ENCODE data around the gene POC1A. TPM values are rescaled to one million over a fixed set of nuclear protein-coding genes. Genes with fewer than 3 reads are reported as not detected.

Gene POC1A
- total and polyA plus RNA-seq, 10 of the 15 experiments (the other 5 are each of a cell fraction or from before 2014, with no cell fraction given), result 8.5 to 49.8 (median 23.5) TPM

DNA sequence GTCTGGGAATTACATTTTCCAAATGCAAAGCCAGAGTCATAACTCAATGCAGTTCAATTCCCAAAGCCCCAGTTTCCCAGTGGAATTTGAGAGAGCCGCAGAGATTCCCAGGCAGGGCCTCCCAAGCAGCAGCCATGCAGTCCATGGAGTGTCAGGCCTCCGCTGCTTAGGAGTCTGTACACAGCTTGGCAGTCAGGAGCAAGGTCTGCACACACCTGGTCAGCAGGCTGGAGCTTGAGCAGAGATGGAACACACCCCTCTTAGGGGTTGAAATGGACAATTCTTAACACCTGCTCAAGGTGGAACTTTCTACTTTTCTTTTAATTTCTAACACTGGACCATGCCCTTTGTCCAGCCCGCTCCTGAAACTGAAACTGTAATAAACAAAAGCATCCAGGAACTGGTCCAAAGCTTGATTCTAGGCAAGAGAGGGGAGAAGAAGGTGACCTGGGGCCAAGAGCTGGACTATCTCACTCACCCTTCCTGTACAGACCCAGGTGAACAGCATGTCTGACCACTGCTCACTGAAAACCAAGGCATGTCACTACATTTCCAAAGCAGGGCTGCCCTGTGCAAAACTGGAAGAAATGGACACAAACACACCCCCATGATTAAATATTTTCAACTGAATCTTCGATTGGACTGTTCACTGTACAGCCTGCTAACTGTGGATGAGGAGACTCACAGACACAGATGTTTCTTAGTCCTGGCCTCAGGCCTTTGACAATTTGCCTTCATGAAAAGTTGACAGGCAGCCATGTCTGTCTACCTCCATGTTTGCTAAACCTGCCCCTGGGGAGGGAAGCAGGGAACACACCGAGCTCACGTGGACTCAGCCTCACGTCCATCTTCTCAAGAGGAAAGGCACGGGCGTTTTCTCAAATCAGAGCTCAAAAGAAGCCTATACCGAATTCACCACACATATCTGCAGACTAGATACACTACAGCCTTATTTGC lies 49.3 kb downstream of the POC1A start:
- TF ChIP-seq RAD51 (IDR thresholded peaks at IDR 0.05) (no peak), ASH2L (IDR thresholded peaks at IDR 0.05; ENCODE audit: borderline replicate concordance, low read depth) (no peak), ATF7 (IDR thresholded peaks at IDR 0.05; ENCODE audit: low read depth) (no peak), SMC3 (IDR thresholded peaks at IDR 0.05; ENCODE audit: borderline replicate concordance, low read length) (no peak), ZNF207 (IDR thresholded peaks at IDR 0.05; ENCODE audit: borderline replicate concordance) (no peak)
- RAD21 ChIA-PET (ENCODE audit: unreplicated experiment), result no interaction called here
- Histone ChIP-seq H3K4me3 (no peak overlapping the region), H3K36me3 (ENCODE audit: control insufficient read depth in 2 of 2, insufficient read depth in 2 of 2, low read length in 1 of 2) (peaks cover 0 to 5% of the 10 kb centered on the region in 2 experiments; a peak in 2 of 4 replicates), H2AFZ (ENCODE audit: control insufficient read depth, low read depth, low read length) (no peak overlapping the region), H3K9ac (ENCODE audit: control insufficient read depth, insufficient read depth, low read length) (no peak overlapping the region), H3K27me3 (replicated peaks in 1 of 2; ENCODE audit: control insufficient read depth in 2 of 2, insufficient read depth in 2 of 2, low read length in 1 of 2) (no peaks in the 10 kb centered on the region), H4K20me1 (ENCODE audit: control insufficient read depth, insufficient read depth) (no peaks in the 10 kb centered on the region), H3K4me1 (ENCODE audit: control insufficient read depth, insufficient read depth, low read length) (no peaks in the 10 kb centered on the region), H3K9me3 (replicated peaks; ENCODE audit: control insufficient read depth, insufficient read depth, low read length) (no peaks in the 10 kb centered on the region; the same call in 2 of the 3 replicates), H3K79me2 (ENCODE audit: control insufficient read depth, insufficient read depth, low read length) (no peaks in the 10 kb centered on the region), H3K27ac (ENCODE audit: control insufficient read depth, insufficient read depth) (no peak overlapping the region), H3K4me2 (ENCODE audit: control insufficient read depth, insufficient read depth) (no peak overlapping the region)
- no peak for FAIRE-seq
- intact Hi-C loops (cut with micrococcal nuclease; ENCODE audit: unreplicated experiment) (loop anchor here (5.0 kb wide), 1 partner anchor 48 kb away; the partner anchor contains the start of gene DUSP7), in situ Hi-C loops (cut with MboI) (no loop called here)
- no peak for ATAC-seq
- CTCF ChIA-PET, result interaction anchor here (0.7 to 0.9 kb wide), 2 partner anchors 17 to 52 kb away, joined by 3 read pairs; no protein-coding TSS in a partner anchor
- BruUV-seq (replicated peaks), result no TSS peak
- DNase-seq (ENCODE audit: low read depth, low spot score), result no peak
- POLR2A ChIA-PET, result interaction anchor here (0.6 kb wide), 1 partner anchor 126 kb away, joined by 8 read pairs; no protein-coding TSS in a partner anchor
- SMC1A ChIA-PET (ENCODE audit: uncharacterized antibody, unreplicated experiment), result no interaction called here
- 86% methylated on average over 10 of the region's 10 CpGs for WGBS (ENCODE audit: insufficient coverage, insufficient replicate concordance, low lambda C conversion rate, missing lambda C conversion rate)

DNA sequence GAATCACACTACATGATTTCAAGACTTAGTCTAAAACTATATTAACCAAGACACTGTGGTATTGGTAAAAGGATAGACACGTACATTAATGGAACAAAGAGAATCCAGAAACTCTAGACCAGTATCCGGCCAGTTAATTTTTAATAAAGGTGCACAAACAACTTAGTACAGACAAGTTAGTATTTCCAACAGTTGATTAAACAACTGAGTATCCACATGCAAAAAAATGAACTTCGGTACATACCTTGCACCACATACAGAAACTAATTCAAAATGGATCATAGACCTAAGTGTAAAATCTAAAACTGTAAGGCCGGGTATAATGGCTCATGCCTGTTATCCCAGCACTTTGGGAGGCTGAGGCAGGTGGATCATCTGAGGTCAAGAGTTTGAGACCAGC lies 51.3 kb downstream of the POC1A start:
- ATAC-seq (no peak), DNase-seq (ENCODE audit: low read depth, low spot score) (no peak), FAIRE-seq (no peak)
- no peak overlapping the region for H2AFZ ChIP-seq (ENCODE audit: control insufficient read depth, low read depth, low read length)
- ChIA-PET RAD21 (ENCODE audit: unreplicated experiment) (no interaction called here), SMC1A (ENCODE audit: uncharacterized antibody, unreplicated experiment) (no interaction called here), POLR2A (no interaction called here), CTCF (no interaction called here)
- no peak for TF ChIP-seq ZSCAN29 (IDR thresholded peaks at IDR 0.05)
- TF ChIP-seq, protein P1, sequence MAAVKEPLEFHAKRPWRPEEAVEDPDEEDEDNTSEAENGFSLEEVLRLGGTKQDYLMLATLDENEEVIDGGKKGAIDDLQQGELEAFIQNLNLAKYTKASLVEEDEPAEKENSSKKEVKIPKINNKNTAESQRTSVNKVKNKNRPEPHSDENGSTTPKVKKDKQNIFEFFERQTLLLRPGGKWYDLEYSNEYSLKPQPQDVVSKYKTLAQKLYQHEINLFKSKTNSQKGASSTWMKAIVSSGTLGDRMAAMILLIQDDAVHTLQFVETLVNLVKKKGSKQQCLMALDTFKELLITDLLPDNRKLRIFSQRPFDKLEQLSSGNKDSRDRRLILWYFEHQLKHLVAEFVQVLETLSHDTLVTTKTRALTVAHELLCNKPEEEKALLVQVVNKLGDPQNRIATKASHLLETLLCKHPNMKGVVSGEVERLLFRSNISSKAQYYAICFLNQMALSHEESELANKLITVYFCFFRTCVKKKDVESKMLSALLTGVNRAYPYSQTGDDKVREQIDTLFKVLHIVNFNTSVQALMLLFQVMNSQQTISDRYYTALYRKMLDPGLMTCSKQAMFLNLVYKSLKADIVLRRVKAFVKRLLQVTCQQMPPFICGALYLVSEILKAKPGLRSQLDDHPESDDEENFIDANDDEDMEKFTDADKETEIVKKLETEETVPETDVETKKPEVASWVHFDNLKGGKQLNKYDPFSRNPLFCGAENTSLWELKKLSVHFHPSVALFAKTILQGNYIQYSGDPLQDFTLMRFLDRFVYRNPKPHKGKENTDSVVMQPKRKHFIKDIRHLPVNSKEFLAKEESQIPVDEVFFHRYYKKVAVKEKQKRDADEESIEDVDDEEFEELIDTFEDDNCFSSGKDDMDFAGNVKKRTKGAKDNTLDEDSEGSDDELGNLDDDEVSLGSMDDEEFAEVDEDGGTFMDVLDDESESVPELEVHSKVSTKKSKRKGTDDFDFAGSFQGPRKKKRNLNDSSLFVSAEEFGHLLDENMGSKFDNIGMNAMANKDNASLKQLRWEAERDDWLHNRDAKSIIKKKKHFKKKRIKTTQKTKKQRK (IDR thresholded peaks at IDR 0.05; ENCODE audit: low read depth, low read length), result no peak
- intact Hi-C loops (cut with micrococcal nuclease; ENCODE audit: unreplicated experiment), result no loop called here
- H3K4me1 ChIP-seq (ENCODE audit: control insufficient read depth, insufficient read depth, low read length), result no peaks in the 10 kb centered on the region
- H3K27me3 ChIP-seq (replicated peaks in 1 of 2; ENCODE audit: control insufficient read depth in 2 of 2, insufficient read depth in 2 of 2, low read length in 1 of 2), result no peaks in the 10 kb centered on the region
- no peaks in the 10 kb centered on the region for H4K20me1 ChIP-seq (ENCODE audit: control insufficient read depth, insufficient read depth)
- no peak overlapping the region for H3K27ac ChIP-seq (ENCODE audit: control insufficient read depth, insufficient read depth)
- no peaks in the 10 kb centered on the region for H3K79me2 ChIP-seq (ENCODE audit: control insufficient read depth, insufficient read depth, low read length)
- BruUV-seq (replicated peaks), result no TSS peak
- peaks cover 0 to 3% of the 10 kb centered on the region in 2 experiments; a peak in 2 of 4 replicates for H3K36me3 ChIP-seq (ENCODE audit: control insufficient read depth in 2 of 2, insufficient read depth in 2 of 2, low read length in 1 of 2)
- H3K9ac ChIP-seq (ENCODE audit: control insufficient read depth, insufficient read depth, low read length), result no peak overlapping the region
- H3K9me3 ChIP-seq (replicated peaks; ENCODE audit: control insufficient read depth, insufficient read depth, low read length), result no peaks in the 10 kb centered on the region; the same call in 2 of the 3 replicates
- H3K4me2 ChIP-seq (ENCODE audit: control insufficient read depth, insufficient read depth), result no peak overlapping the region
- in situ Hi-C loops (cut with MboI), result no loop called here
- 93% methylated on average over 4 of the region's 4 CpGs for WGBS (ENCODE audit: insufficient coverage, insufficient replicate concordance, low lambda C conversion rate, missing lambda C conversion rate)
- H3K4me3 ChIP-seq, result no peak overlapping the region

Measured in GM12878 (cell line).